Fibroblast of skin of left biceps (primary cell): Measurements from ENCODE around the gene DMRT1.
"Not testable (repeated sequence)": the region's sequence is repeated elsewhere in the genome, so short reads cannot be mapped to it uniquely, and the experiment has no call there.

Source experiments
- DNase-seq, 2 experiments: peaks; one replicate each; pipeline ENCODE4 v3.0.0-alpha.2; 2013; ENCODE audit warnings: low read depth in 2 of 2

DMRT1 gene

DNA sequence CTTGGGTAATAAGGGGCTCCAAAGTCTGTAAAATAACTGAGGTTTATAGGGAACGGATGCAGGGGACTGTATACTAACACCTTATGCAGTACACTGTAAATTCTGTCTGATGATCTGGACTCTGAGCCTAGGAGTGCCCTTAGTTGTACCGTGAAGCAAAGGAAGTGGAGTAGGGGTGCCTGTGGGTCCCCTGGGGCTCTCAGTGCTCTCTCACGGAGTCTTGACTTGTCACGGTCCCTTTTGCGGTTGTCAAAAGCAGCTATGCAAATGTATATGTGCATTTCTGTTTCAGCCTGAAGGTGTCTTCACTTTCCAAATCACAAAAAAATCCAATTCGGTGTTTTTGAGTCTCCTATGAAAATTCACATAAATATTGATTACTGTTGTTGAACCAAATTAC lies 17.8 kb downstream of the DMRT1 start:
- DNase-seq: no peak

DNA sequence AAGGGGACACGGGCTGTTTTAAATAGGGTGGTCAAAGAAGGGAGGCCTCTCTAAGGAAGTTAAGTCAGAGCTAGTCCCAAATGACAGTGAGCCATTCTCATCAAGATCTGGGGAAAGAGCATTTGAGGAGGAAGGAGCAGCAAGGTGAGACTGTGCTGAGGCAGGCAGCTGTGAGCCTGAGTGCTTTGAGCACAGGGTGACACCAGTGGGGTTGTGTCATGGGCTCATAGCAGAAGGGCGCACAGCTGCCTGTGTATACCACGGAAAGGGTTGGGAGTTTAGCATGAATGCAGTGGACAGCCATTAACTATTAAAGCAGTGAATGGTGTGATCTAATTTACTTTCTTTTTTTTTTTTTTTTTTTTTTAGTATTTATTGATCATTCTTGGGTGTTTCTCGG lies 19.2 kb downstream of the DMRT1 start:
- no peak for DNase-seq

DNA sequence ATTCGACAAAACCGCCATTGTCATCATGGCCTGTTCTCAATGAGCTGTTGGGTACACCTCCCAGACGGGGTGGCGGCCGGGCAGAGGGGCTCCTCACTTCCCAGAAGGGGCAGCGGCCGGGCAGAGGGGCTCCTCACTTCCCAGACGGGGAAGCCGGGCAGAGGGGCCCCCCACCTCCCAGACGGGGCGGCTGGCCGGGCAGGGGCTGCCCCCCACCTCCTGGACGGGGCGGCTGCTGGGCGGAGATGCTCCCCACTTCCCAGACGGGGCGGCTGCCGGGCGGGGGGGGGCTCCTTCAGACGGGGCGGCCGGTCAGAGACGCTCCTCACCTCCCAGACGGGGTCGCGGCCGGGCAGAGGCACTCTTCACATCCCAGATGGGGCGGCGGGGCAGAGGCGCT lies 20.0 kb downstream of the DMRT1 start:
- not testable (repeated sequence) for DNase-seq

- DNase-seq: no peak
These were observed 33.8 kb downstream of the DMRT1 start for GRCh38 chr9:875119-875962.

GRCh38 chr9:876425-876824 lies 34.9 kb downstream of the DMRT1 start:
- DNase-seq: no peak

DNA sequence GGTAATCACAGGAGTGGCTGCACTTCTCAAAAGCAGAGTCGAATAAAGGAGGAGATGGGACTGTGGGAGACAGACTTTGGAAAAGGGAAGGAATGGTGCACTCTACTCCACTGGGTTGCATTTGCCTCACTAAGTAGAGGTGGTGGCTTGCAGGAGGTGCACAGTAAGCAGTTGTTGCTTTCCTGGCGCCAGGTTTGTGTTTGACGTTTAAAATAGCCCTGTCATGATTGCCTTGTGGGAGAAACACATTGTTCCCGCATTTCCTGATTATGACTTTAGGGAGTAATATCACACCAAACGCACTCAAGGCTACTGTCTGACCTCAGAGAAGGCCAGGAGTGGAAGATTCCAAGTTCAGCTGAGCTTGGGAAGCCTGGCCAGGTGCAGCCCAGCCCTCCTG lies 36.7 kb downstream of the DMRT1 start:
- DNase-seq: no peak

- DNase-seq: no peak
These were observed 39.2 kb downstream of the DMRT1 start for GRCh38 chr9:880725-881124.

DNA sequence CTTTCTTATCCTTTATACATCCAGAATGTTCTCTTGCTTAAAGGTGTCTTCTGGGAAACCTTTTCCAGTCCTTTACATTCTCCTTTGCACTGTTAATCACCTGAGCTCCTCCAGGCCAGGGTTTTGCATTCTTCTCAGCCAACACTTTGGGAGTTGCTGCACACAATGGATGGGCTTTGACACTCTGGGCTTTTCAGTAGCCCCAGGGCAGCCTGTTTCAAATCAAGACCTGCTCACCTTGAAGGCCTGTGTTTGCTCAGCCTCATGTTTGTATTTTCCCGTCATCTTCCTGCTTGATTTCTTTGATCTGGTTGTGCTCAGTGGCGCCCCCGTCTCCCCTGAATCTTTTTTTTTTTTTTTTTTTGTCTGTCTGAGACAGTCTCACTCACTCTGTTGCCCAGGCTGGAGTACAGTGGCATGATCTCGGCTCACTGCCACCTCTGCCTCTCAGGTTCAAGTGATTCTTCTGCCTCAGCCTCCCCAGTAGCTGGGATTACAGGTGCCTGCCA lies 41.0 kb downstream of the DMRT1 start:
- no peak for DNase-seq

DNA sequence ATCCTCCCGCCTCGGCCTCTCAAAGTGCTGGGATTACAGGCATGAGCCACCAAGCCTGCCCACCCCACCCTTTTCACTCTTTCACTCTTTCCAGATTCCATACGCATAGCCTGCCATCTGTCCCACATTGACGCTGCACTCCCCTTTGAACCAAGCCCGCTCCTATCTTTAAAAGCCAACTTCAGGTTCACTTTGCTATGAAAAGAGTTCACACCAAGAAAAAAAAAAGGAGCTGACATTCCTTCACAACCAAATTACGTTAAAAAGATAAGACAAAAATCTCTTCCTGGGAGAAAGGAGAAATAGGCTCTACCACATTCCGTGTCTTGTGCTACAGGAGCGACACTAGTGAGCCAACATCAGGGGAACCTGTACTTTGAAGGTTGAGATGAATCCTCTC lies 41.5 kb downstream of the DMRT1 start:
- DNase-seq: no peak

GRCh38 chr9:886886-887285 lies 45.4 kb downstream of the DMRT1 start:
- DNase-seq: no peak

DNA sequence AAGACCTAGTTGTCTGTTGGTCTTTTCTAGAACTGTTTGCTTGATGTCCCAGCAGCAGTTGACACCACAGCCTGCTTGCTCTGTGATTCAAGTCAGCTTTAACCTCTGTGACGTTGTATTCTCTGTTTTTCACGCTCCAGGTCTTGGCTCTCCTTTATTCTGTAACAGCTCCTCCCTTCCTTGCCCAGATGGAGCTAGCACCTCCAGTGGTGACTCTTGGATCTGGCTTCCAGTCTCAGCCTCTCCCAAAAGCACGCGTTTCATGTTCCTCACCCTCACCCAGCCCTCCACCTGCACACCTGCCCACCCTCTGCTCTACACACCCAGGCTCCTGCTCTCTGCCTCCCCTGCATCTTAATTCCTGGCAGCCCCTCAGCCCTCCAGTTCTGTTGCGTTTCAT lies 50.6 kb downstream of the DMRT1 start:
- no peak for DNase-seq

- no peak for DNase-seq
These were observed 51.6 kb downstream of the DMRT1 start for GRCh38 chr9:893115-893514.

- DNase-seq: no peak
These were observed 52.4 kb downstream of the DMRT1 start for GRCh38 chr9:893843-894420.

GRCh38 chr9:899440-900184 lies 58.1 kb downstream of the DMRT1 start:
- no peak for DNase-seq

DNA sequence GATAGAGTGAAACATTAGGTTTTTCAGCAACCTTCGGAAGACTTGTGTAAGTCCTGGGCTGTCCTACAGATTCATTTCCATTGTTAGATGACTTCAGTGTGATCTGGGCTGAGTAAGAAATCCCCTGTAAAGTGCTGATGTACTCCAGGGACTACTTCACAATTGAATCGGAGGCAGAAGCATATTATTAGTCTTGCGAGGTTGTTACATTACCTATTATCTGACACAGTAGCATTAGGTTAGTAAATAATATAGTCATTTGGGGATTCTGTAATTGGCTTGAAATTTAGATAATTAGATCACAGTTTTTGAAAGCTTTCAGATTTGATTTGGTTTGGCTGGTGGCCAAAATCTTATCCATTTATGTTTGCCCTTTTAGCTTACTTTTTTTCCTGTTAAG lies 62.4 kb downstream of the DMRT1 start:
- no peak for DNase-seq

DNA sequence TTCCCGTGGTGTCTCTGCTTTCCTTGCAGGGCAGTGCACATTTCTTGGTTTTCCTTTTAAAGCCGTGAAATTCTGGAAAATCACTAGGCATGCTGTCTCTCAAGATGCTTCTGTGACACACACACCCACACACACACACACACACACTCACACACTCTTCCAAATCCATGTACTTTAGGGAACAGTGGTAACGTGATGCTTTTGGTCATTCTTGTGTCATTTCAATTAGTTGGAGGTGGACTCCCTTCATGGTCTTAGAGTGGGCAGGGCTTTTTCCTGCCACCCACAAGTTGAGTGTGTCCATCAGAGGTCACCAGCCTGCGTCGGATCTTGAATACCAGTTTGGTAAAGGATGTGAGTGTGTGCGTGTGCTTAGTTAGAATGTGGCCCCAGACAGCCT lies 64.4 kb downstream of the DMRT1 start:
- DNase-seq: no peak

DNA sequence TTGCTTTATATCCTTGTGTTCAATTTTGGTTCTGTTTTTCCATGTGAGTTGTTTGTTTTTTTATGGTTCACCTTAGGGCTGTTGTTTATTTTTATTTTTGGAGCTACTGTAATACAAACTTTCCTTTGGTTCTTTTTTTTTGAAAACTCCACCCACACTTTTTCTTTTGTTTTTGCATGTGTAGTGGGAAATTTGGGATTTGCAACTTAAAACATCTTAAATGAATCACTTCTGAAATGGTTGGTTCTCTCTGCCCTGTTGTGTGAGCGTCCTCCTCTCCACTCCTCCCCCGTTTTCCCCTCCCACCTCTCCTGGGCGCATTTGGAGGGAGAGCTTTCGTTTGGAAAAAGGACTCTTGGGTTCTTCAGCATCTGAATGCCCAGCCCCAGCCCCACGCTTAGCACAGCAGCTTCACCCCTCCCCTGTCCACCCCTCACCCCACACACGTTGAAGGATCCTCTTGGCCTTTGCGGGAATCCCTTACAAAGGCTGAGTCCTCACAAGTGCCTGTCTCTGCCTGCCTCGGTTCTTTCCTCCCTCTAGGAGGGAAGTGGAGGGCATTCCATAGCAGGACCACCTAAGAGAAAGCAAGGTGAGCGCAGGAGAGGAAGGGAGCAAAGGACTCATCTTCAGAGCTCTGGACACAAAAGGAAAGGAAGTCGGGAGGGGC lies 67.2 kb downstream of the DMRT1 start:
- no peak for DNase-seq

- no peak for DNase-seq
These were observed 69.5 kb downstream of the DMRT1 start for GRCh38 chr9:911005-911404.

DNA sequence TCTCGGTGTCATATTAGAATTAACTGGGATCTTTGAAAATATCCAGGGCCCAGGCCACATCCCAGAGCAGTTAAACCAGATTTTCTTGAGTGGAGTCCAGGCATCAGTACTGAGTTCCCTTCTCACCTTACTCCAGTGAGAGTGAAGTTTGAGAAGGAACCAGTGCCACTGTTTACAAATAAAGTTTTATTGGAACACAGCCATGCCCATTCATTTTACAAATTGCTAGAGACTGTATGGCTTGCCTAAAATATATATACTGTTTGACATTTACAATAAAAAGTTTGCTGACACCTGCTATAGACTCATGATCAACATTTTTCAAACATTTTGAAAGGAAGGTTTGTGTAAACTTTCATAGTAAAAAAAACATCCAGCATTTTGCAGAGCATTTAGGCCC lies 71.3 kb downstream of the DMRT1 start:
- no peak for DNase-seq

DNA sequence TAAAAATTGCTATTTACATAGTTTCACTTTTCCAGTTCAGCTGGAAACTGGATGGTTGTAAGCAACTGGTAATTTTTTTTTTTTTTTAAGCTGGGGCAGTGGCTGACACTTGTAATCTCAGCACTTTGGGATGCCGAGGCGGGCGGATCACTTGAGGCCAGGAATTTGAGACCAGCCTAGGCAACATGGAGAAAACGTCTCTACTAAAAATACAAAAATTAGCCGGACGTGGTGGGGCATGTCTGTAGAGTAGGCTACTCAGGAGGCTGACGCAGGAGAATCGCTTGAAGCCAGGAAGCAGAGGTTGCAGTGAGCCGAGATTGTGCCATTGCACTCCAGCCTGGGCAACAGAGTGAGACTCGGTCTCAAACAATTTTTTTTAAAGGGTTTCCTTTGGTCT lies 72.0 kb downstream of the DMRT1 start:
- DNase-seq: not testable (repeated sequence)

GRCh38 chr9:917730-918129 lies 76.2 kb downstream of the DMRT1 start:
- DNase-seq: no peak

GRCh38 chr9:920927-921326 lies 79.4 kb downstream of the DMRT1 start:
- no peak for DNase-seq
